DND-41 (cell line): ENCODE data around the gene KCNIP4.

Source experiments
- ATAC-seq: fragments of 200-7000 bp; cut with Tn5 transposase; 3 replicates; pipeline ENCODE4 v1.9.1; 2021; ENCODE audit warnings: low read depth; ENCODE audit not compliant: insufficient read depth
- DNase-seq: peaks from one replicate; pipeline ENCODE4 v3.0.0-alpha.2; 2020
- H2AFZ ChIP-seq: 2 replicates; pipeline ENCODE4 v1.6.0; 2012; ENCODE audit warnings: low read depth, low read length
- H3K27ac ChIP-seq: 2 replicates; pipeline ENCODE4 v1.5.1; 2012; ENCODE audit warnings: low read length, inconsistent platforms
- H3K27me3 ChIP-seq: fragments of 200-600 bp; sonication (generic); 2 replicates; pipeline ENCODE4 v1.6.0; 2012; ENCODE audit warnings: low read length, mild to moderate bottlenecking, inconsistent platforms; ENCODE audit not compliant: insufficient read depth, poor library complexity
- H3K36me3 ChIP-seq: 2 replicates; pipeline ENCODE4 v1.5.1; 2012; ENCODE audit warnings: low read length, inconsistent platforms; ENCODE audit not compliant: insufficient read depth
- H3K4me1 ChIP-seq: 2 replicates; pipeline ENCODE4 v1.5.1; 2012; ENCODE audit warnings: mild to moderate bottlenecking, low read length; ENCODE audit not compliant: insufficient read depth
- H3K4me2 ChIP-seq: 2 replicates; pipeline ENCODE4 v1.6.0; 2012; ENCODE audit warnings: mild to moderate bottlenecking, moderate library complexity, low read length, inconsistent platforms; ENCODE audit not compliant: insufficient read depth
- H3K4me3 ChIP-seq, 2 experiments: fragments of 200-600 bp in 1 of 2; shearing (Covaris generic) in 1 of 2; 2 replicates each; pipeline ENCODE4 v1.5.1; 2012 to 2016; ENCODE audit warnings: inconsistent platforms in 2 of 2, low read length in 2 of 2, mild to moderate bottlenecking in 2 of 2, low read depth in 1 of 2, moderate library complexity in 1 of 2
- H3K79me2 ChIP-seq: 2 replicates; pipeline ENCODE4 v1.6.0; 2012; ENCODE audit warnings: low read length, inconsistent platforms; ENCODE audit not compliant: insufficient read depth
- H3K9ac ChIP-seq: 2 replicates; pipeline ENCODE4 v1.6.0; 2012; ENCODE audit warnings: low read depth, mild to moderate bottlenecking, inconsistent platforms, low read length, moderate library complexity
- H3K9me3 ChIP-seq: 2 replicates; pipeline ENCODE4 v1.5.1; 2012; ENCODE audit warnings: low read length, moderate library complexity, mild to moderate bottlenecking, inconsistent platforms; ENCODE audit not compliant: insufficient read depth, severe bottlenecking
- H4K20me1 ChIP-seq: 2 replicates; pipeline ENCODE4 v1.6.0; 2012; ENCODE audit warnings: low read length; ENCODE audit not compliant: insufficient read depth
- EZH2 ChIP-seq: IDR thresholded peaks from 3 replicates; pipeline ENCODE4 v1.6.1; 2012; ENCODE audit warnings: borderline replicate concordance, low read depth, mild to moderate bottlenecking, moderate library complexity, low read length, inconsistent platforms; ENCODE audit not compliant: severe bottlenecking
- TF ChIP-seq, protein P1 (sequence below): IDR thresholded peaks from 2 replicates; pipeline ENCODE4 v1.5.1; 2012; ENCODE audit warnings: borderline replicate concordance, low read length, moderate library complexity, mild to moderate bottlenecking; ENCODE audit not compliant: poor library complexity, severe bottlenecking; ENCODE audit errors: extremely low read depth

KCNIP4 gene

DNA sequence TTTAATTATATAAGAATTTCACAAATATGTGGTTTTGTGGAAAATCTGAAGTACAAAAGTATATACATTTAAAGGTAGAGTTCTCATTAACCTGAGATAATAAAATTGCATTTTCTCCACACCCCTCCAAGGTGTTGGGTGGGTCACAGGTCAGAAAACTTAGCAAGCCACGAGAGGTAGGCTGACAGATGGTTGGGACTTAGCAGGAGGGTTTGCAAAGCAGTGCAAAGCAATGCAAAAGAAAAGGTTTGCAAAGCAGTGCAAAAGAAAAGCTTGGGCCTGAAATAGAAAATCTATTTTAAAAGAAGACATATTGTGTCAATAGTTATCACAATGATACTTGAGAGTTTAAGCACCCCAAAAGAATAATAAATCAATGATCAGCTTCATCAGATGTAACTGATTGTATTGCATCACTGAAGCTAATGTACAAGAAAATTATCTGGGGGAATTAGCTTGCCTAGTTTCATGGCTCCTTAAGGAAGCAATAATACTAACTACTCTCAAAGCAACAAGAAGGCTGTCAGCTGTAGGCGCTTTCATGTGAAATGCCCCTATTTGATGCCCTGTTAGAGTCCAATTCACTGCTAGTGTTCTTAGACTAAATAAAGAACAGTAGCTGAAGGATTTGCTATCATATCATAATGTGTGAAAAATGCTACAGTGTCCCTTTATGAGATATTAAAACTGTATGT is 319.5 kb downstream of the KCNIP4 start:
- Histone ChIP-seq H3K27ac (no peak overlapping the region), H3K79me2 (no peaks in the 10 kb centered on the region), H3K4me1 (no peaks in the 10 kb centered on the region), H3K9me3 (no peaks in the 10 kb centered on the region), H2AFZ (no peak overlapping the region), H4K20me1 (no peaks in the 10 kb centered on the region), H3K9ac (no peak overlapping the region), H3K4me2 (no peak overlapping the region), H3K27me3 (no peaks in the 10 kb centered on the region), H3K4me3 (no peak overlapping the region), H3K36me3 (no peaks in the 10 kb centered on the region)
- ATAC-seq = no peak
- no peak for DNase-seq
- TF ChIP-seq, protein P1, sequence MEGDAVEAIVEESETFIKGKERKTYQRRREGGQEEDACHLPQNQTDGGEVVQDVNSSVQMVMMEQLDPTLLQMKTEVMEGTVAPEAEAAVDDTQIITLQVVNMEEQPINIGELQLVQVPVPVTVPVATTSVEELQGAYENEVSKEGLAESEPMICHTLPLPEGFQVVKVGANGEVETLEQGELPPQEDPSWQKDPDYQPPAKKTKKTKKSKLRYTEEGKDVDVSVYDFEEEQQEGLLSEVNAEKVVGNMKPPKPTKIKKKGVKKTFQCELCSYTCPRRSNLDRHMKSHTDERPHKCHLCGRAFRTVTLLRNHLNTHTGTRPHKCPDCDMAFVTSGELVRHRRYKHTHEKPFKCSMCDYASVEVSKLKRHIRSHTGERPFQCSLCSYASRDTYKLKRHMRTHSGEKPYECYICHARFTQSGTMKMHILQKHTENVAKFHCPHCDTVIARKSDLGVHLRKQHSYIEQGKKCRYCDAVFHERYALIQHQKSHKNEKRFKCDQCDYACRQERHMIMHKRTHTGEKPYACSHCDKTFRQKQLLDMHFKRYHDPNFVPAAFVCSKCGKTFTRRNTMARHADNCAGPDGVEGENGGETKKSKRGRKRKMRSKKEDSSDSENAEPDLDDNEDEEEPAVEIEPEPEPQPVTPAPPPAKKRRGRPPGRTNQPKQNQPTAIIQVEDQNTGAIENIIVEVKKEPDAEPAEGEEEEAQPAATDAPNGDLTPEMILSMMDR = no peak
- TF ChIP-seq EZH2 = no peak

DNA sequence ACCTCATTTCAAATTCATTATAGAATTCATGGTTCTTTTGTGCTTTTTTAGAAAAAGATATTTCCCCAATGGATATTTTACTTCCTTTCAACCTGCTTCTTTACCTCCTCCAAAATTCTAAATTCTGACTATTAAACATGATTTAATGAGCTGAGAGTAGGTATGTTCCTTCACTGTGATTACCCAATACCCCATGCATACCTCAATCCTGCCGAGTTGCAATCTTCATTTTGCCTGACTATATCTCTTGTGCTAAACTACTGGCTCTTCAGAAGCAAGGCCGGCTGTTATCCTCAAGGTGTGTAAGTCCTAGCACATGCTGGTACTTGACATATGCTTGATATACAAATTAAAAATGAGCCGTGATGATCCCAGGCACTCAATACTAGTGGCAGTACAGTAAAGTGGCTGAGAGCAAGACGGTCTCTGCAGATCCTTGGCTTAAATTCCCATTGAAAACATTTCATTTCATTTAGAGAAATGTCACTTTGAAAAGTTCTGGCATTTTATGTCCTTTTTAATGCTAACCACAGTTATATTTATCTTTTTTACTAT is 320.4 kb downstream of the KCNIP4 start:
- no peaks in the 10 kb centered on the region for H3K4me1 ChIP-seq
- H2AFZ ChIP-seq = no peak overlapping the region
- no peaks in the 10 kb centered on the region for H3K79me2 ChIP-seq
- no peak for ATAC-seq
- H3K36me3 ChIP-seq = no peaks in the 10 kb centered on the region
- no peak overlapping the region for H3K4me3 ChIP-seq
- no peaks in the 10 kb centered on the region for H4K20me1 ChIP-seq
- DNase-seq = no peak
- H3K9me3 ChIP-seq = no peaks in the 10 kb centered on the region
- no peak overlapping the region for H3K9ac ChIP-seq
- no peak for TF ChIP-seq EZH2
- TF ChIP-seq, protein P1 = no peak
- H3K4me2 ChIP-seq = no peak overlapping the region
- no peak overlapping the region for H3K27ac ChIP-seq
- no peaks in the 10 kb centered on the region for H3K27me3 ChIP-seq

DNA sequence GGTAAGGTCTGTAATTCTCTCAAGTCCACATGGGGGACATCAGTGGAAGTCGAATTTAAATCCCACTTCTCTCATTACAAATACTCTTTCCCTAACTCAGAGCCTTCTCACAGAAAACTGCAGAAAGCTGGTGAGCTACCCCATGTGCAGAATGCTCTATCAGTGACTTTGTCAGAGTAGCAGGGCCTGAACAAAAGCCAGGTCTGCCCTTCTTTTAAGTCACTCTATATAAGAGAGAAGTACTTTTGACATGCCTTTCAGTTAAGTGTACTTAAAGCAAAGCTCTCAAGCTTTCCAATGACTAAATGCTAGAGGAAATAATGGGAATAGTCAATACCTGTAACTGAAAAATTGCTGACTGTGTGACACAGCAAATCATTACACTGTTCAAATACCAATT is 323.1 kb downstream of the KCNIP4 start:
- Histone ChIP-seq H3K4me1 (no peaks in the 10 kb centered on the region), H3K4me3 (no peak overlapping the region), H3K4me2 (no peak overlapping the region), H3K36me3 (no peaks in the 10 kb centered on the region), H3K79me2 (no peaks in the 10 kb centered on the region), H2AFZ (no peak overlapping the region), H4K20me1 (no peaks in the 10 kb centered on the region), H3K9me3 (no peaks in the 10 kb centered on the region), H3K27me3 (no peaks in the 10 kb centered on the region), H3K9ac (no peak overlapping the region), H3K27ac (no peak overlapping the region)
- ATAC-seq (no peak), DNase-seq (no peak)
- TF ChIP-seq, protein P1 = no peak
- TF ChIP-seq EZH2 = no peak

DNA sequence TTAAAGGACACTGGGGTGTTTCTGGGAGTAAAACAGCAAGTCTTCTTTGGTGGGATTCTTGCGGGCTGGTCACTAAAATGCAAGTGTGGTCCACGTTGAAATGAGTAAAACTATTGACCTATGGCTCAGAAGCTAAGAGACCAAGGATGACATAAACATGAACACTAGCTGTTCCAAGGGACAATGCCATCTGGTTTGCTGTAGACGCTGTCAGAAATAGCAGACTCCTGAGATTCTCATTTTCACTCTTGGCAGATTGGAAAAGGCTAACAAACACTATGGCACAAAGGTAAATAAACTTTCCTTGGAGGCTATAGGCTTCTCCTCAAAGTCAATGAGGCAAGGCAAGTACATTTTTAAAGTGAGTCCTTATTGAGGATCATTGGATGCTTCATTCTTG is 343.6 kb downstream of the KCNIP4 start:
- H3K36me3 ChIP-seq = no peaks in the 10 kb centered on the region
- no peaks in the 10 kb centered on the region for H3K79me2 ChIP-seq
- H4K20me1 ChIP-seq = no peaks in the 10 kb centered on the region
- H3K4me1 ChIP-seq = no peaks in the 10 kb centered on the region
- DNase-seq (no peak), ATAC-seq (no peak)
- no peak overlapping the region for H3K27ac ChIP-seq
- no peaks in the 10 kb centered on the region for H3K9me3 ChIP-seq
- H3K27me3 ChIP-seq = no peaks in the 10 kb centered on the region
- no peak overlapping the region for H2AFZ ChIP-seq
- H3K9ac ChIP-seq = no peak overlapping the region
- no peak overlapping the region for H3K4me3 ChIP-seq
- TF ChIP-seq, protein P1 = no peak
- TF ChIP-seq EZH2 = no peak
- H3K4me2 ChIP-seq = no peak overlapping the region
